Measurements from ENCODE around the gene STOML3.

DNA sequence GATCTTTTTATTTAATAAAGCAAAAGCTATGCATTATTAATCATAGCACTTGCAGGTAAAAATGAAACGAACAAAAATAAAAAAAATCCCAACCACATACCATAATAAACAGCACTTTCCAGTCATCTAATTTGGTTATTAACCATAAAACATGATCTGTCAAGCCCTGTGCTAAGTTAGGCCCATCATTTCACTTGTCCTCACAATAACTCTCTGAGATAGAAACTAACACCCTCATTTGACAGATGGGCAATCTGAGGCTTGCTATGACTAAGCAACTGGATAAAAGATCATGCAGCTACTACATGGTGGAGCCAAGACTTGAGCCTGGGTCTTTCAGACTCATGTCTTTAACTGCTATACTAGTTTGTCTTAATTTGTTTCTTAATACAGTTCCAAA is 25.5 kb upstream of the STOML3 start:
- TF ChIP-seq POLR2A (IDR thresholded peaks at IDR 0.05; ENCODE audit: low read depth, low read length) (no peak), TAF1 (IDR thresholded peaks at IDR 0.05; ENCODE audit: low read depth, low read length) (no peak)

Data from GM12891 (cell line).